M059J (cell line): ENCODE data around the gene NCK2. TPM values are rescaled to one million over a fixed set of nuclear protein-coding genes. Genes with fewer than 3 reads are reported as not detected.

Experiments used
- DNase-seq: peaks from one replicate; pipeline ENCODE4 v3.0.0-alpha.2; 2012; ENCODE audit warnings: low read depth
- total RNA-seq: library from RNA; depleted of rRNA; stranded (reverse); fragments of >200 nt; shearing (Covaris generic); gene quantifications from 2 replicates; pipeline ENCODE4 v1.2.3, GENCODE V29; 2014; rRNA removed

The NCK2 gene
- 16.4 and 19.3 TPM in 2 replicates for total RNA-seq

DNA sequence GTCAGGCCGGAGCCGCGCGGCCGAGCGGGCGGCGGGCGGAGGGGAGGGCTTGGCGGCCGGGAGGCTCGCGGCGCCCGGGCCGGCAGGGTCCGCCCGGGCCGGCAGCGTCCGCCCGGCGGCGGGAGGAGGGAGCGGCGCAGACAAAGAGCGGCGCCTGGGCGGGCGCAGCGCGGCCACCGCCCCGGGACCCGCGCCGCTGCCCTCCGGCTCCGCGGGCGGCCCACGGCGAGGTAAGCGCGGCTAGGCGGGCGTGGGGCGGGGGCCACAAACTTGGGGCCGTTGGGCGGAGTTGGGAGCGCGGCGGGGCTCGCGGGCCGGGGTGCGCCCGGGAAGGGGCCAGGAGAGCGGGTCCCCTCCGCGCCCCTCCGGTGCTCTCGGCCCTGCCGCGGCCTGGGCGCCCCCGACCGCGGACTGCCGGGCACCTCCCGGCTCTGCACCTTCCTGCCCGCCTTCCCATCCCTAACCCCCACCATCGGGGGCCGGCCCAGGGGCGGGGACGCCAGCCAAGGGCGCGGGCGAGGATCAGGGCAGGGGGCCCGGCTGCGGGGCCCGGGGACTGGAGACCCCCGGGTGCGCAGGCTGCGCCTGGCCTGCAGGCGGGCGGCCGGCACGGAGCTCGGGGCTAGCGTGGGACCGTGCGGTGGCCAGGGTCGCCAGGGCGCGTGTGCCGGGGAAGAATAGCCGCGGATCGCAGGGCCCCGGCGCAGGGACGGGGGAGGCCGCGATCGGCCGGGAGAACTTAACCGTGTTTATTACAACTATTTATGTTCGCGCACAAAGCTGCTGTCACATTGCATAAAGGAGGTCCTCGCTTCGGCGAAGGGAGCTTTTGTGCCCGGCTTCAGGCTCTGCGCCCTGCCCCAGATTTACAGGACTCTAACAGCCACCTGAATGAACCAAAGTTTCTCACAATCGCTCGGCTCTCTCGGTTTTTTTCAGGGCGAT, at the start of gene NCK2:
Gene NCK2, plus strand, starts transcription at position 4 of the 945 bp plus-strand sequence. CDS start 110,152 bp downstream, outside the sequence.
- DNase-seq: peak; percentile 35

DNA sequence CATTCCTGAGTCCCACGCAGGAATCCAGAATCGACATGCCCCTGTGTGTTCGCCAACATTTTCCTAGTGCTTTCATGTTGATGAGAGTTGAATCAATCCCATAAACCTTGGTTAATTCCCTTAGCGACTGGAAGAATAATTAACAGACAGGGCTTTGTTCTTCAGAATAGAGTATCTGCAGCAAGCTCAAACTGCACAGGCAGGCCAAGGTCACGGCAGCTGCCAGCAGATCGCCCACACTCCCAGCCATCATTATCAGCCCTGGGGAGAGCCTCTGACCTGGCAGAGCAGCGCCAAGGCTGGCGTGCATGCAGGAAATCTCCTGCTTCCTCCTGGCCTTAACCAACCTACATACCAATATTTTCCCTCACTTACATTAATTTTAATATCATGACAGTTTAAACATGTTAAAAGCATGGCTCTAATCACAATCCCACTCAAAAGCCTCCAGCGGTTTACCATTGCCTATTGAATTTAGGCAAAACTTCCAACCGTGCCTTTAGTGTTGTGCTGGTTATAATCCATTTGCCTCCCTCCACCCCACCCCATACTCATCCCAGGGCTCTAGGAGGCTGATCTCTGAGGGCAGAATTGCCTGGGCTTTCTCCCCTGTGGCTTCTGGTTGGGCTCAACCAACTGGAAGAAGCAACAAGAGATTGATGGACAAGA, 46.8 kb upstream of the NCK2 start:
- no peak for DNase-seq

DNA sequence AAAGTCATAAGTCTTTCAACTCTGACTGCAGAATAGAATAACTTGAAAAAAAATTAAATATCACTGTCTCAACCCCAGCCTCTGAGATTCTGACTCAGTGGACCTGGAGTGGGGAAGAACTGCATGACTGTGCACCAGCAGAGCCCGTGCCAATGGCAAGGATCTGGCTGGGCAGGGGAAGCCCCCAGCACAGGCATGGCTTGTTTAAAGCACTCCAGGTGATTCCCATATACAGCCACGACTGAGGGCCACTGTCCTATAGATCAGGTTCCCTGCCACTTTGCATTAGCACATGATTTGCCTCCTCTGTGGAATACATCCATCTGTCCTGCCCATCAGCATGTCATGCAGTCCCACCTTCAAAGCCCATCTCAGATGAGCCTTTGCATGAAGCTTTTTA, 45.9 kb upstream of the NCK2 start:
- DNase-seq: no peak

DNA sequence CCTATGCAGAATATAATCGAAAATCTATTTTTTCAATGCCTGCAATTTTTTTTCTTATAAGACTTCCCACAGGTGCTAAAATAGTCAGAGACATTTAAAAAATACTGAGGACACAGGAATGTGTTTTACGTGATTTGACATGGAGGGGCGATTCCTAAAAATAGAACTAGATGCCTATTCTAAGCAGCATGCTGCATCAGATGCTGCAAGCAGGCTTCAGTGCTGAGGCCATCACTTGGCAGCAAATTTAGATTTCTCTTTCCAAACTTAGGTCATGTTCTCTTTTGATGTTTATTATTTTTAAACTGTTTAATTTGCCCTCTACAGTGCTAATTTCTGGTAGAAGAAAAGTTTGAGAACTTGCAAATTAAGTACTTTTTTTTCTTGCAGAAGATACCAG, 43.7 kb upstream of the NCK2 start:
- DNase-seq: no peak

DNA sequence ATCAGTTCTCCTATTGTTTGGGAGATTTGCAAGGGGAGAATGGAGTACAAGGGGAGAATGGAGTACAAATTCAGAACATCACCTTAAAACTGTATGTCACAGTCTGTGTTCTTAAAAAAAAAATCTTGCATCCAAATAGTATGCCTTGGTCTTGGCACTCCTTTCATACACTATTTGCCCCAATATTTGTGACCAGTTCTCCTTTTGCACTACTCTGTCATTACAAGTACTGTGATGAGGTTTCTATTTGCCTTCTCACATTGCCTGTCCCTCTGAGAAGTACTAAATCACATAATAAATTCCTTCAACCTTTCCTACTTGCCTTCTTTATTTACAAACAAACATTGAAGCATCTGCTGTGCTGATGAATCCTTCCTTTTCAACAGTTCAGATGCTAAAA, 36.0 kb upstream of the NCK2 start:
- DNase-seq: no peak

DNA sequence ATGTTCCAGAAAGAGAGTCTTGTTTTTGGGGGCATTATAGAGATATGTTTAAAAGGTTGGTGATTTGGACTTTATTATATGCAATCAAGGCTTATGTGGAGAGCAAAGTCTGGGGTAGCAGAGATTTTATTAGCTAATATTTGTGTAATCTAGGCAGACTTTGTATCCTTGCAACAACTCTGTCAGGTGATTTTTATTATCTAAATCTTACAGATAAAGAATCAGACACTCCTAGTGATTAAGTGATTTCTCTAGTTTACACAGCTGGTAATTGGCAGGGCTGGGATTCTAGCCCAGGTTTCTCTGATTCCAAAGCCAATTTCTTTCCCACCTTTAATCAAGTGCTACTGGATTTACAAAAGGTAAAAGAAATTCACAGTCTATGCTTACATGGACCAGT, 33.3 kb upstream of the NCK2 start:
- no peak for DNase-seq

DNA sequence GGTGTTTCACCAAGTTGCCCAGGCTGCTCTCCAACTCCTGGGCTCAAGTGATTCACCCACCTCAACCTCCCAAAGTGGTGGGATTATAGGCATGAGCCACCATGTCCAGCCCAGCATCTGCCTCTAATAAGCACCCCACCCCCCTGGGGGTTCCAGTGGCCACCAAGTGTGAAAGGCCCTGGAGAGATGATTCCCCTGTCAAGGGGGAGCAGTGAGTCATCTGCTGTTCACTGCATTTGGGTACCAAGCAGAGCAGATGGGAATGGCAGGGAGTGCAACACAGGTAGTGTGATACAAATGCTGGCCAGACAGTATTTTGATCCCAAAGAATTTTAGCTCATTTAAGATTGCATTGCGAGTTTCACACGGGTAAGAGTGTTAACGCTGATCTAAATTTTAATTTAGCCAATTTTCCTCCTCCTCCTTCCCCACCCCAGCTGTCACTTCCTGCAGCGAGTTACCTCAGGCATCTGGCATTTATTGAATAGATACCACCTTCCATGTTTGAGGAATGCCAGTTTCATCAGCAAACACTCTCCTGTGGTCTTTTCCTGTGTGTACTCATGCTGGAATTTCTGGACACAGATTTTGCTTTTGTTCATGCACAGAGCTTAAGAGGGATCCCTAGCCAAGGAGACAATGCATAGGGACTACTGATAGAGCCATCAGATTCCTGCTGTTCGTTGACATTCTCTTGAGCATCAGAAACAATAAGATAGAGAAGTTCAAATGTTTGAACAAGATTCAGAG, 32.4 kb upstream of the NCK2 start:
- DNase-seq: peak; percentile 32

DNA sequence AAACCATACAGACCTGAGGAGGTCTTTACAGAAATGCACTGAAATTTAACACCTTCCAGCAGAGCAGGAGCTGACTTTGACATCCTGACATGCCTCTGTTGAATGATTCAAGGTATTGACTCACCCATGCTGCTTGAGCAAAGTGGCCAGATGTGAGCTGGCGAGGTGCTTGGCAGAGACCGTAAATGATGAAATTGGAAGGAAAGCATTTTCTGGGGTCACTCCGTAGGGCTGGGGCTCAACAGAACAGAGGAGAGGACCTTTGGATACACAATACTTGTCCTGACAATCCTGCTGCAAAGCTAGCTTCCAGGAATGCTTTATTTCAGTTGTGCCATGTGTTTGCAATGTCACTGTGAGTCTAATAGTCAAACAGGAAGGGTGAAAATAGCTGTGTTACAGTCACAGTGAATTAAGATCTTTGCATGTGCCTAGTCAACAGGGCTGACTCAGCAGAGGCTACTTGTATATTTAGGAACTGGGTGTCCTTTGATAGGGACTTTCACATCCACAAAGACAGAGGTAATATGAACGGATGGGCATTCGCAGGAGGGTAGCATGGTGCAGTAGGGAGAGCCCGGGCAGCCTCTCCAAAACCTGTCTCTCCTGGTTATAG, 31.6 kb upstream of the NCK2 start:
- DNase-seq: peak; percentile 37

DNA sequence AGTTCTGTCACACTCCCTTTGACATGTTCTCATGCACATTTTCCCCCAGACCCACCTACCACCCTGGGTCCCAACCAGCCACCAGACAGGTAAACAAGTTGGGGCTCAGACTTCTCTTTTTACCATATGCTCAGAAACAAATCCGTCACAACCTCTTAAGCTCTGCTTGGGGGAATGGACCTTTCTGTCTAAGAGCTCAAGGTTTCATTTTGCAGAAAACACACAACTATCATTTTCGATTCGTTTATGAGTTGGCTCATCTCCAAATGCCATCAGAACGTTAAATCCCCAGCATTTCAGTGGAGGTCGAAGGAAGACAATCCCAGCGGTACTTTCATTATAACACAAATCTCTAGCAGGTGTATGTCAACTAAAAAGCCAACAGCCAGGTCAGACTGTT, 30.6 kb upstream of the NCK2 start:
- no peak for DNase-seq

DNA sequence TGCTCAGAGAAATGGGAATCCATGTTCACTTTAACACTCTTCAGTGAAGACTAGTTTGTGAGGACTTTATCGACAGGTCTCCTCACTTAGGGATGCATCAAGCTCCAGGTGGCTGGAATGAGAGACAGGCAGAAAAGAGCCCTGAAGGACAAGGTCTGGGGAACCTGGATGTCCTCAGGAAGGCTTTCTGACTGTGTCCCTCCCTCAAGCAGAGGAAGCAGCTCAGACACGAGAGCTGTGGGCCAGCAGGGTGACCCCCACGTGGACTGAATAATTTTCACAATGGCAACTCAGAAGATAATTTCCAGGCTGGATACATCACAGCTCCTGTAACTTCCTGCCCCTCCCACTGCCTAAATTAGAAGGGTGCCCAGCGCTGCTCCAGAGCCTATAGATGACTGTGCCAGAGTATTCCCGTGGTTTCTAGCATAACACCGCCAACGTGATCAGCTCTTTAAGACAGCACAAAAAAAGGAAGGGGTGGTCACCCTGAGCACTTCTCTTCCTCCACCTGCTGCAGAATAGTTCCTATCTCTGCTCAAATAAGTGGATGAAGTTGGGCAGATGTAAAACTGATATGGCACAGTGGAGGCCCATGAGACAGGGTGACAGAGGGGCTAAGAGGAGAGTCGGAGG, 25.7 kb upstream of the NCK2 start:
- no peak for DNase-seq

DNA sequence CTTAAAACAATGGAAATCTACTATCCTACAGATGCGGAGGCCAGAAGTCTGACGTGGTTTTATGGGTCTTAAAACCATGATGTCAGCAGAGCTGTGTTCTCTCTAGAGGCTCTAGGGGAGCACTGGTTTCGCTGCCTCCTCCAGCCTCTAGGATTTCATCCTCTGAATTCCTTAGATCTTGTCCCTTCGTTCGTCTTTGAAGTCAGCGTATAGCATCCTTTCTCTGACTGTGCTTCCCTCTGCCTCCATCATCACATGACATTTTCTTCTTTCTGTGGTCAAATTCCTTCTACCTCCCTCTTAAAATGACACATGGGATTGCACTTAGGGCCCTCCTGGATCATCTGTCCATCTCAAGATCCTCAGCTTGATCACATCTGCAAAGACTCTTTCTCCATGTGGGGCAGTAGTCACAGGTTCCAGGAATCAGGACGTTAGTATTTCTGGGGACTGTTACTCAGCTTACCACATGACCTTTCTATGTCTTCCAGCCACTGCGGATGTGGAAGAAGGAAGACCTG, 22.7 kb upstream of the NCK2 start:
- DNase-seq: no peak

DNA sequence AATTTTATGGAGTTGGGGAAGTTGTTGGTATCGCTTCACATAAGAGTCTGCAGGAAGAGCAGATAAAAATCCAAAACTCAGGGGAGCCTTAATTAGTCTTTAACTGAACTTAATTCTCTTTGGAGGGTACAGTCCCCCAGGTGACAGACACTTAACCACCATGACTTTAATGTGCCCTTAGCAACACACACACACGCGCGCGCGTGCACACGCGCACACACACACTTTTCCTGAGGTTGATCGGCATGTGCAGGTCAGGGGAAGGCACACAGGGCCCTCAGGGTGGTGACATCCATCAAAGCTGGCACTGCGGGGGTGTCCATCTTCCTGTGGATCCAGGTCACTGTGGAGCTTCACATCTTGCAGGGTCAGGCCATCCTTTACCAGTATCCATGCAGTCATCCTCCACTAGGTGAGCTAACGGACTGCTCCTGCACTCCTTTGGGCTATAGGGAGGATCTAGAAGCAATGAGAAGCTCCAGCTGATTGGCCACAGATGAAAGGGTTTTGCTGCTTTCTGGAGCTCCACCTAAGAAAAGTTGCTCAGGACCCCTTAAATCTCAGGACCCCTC, 21.9 kb upstream of the NCK2 start:
- DNase-seq: no peak

DNA sequence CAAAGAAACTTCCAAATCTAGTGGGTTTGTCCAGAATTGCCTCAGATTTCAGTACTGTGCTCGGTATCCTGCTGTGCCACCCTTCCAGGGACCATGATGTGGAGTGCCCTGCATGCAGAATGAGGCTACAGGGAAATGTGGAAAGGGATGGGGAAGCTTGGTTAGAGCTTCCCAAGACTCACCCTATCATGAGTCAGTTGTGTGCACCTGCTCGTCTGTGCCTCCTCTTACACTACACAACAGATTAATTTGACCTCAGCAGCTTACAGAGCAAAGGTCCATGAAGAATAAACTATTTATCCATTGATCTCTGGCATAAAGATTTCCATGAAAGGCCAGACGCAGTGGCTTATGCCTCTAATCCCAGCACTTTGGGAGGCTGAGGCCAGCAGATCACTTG, 21.3 kb upstream of the NCK2 start:
- DNase-seq: no peak

DNA sequence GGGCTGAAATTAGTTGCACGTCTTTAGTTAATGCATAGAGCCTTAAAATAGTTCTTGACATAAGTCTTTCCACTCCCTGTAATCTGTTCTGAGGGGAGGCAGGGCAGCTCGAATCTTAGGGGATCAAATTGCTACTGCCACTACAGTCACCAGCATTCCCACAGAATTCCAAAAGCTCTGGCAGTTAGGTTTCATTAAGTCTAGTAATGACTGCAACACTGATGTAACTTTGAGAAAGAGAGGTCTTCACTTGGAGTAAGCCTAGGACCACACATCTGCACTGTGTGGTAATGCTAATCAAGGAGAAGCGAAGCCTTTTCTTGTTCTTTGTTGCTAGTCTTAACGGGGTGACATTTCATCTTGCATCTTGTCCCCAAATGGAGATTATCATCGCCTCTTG, 19.3 kb upstream of the NCK2 start:
- no peak for DNase-seq

DNA sequence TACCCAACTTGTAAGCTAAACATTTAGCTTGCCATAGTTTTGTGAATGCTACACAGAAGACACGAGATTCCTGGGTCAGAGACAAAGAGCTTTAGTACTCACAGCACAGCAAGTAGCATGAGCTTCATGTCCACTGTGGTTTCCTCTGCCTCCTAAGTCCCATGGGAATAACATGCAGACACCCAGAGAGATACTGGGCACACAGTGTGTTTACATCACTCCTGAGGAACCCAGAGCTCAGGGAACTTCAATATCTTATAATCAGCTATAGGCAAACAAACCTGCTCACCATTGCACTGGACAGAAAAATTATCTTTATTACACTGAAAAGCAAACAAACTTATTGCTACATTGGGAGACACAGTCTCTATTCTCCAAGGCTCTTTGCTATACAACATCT, 14.5 kb upstream of the NCK2 start:
- DNase-seq: no peak

DNA sequence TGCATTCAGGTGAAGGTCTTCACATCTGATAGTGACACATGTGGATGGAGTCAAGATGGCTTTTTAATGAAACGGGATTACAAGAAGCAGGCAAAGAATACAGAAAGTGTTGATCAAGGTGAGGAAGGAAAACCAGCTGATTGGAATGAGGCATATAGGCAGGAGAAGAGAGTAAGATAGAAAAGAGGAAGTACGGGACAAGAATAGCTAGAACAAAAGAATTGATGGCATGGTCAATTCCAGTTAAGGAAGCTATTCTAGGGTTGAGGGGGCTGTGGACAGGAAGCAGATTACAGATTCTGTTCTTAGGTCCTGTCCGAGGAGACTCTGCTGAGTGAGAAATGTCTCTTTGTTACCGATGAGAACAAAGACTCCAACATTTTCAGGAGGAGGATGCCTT, 13.2 kb upstream of the NCK2 start:
- no peak for DNase-seq

DNA sequence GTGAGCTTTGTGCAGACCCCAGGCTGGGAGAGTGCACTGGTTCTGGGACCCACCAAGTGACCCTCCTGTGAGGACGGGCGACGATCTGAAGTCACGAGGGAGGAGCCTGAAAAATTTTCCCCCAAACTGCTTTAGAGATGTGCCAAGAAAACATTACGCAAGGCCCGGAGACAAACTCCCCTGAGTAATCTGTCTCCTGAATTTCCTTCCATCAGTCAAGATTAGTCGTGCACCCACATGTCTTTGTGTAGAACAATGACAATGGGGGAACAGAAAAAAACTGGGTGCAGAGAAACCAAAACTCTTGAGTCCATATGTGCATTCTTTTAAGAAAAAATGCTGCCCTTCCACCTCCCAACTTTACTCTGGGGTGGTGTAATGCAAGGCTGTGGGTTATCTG, 12.6 kb upstream of the NCK2 start:
- DNase-seq: no peak

DNA sequence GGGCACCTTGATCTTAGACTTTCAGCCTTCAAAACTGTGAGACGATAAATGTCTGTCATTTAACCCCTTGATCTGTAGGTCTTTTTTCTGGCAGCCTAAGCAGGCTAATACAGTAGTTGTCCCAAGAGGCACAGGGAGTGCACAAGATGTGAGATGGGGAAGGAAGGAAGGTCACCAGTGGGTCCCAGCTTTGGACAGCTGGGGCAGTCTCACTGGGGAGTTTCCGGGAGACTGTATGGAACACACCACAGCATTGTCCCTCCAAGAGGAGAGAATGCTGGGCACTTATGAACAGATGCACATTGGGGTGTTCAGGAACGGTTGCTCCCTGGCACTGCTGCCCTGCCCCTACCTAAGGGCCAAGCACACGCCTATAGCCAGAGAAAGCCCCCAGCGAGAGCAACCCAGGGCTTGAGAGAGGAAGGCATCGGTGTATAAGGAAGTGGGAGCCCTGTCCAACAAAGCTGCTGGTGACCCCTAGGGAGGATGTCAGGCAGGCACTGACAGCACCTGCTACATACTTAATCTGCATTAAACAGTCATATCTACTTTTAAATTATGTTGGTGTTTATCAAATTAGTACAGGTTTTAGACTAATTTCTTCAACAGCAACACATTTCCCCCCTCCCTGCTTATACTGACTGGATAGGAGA, 11.6 kb upstream of the NCK2 start:
- no peak for DNase-seq

DNA sequence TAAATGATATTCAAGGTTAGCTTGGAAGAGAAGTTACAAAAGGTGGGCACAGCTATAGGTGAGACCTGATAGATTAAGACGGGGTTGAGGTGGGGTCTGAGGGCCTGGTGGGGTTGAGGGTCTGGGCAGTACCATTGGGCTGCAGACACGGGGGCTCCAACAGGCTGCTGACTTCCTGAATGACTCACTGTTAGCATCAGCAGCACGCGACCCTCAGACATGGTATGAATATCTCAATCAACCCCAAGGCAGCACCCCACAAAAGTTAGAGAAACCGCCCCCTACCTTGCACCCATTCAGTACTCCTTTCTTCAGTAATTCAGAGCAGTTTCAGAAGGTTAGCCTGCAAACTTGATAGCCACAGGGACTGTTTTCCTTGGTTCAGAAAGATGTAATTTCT, 10.8 kb upstream of the NCK2 start:
- DNase-seq: no peak

DNA sequence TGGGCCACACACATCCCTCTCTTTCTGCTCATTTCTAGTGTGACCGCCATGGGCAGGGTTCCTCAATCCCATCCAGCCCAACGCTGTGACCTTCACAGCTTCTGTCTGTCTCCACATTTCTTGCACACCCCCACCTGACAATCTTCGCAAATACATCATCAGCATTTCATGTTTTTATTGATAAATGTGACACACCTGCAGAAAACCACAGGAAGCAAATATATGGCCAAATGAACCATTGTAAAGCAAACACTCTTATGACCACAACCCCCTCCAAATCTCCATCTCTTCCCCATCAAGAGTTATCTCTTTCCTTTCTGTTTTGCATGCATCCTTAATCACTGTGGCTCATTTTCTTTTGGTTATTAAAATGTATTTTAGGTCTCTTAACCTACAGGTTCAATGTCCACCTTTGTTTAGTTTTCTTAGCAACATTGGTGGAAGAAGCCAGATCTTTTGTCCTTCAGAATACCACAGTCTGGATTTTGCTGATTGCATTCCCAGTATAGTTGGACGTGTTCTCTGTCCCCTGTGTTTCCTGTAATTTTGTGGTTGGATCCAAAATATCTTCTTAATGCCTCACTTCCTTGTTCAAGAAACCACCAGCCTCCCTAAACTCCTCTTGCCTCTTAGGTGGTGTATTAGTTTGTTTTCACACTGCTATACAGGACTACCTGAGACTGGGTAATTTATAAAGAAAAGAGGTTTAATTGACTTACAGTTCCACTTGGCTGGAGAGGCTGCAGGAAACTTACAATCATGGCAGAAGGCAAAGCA, 9.8 kb upstream of the NCK2 start:
- DNase-seq: peak; percentile 90
